T-helper 2 cell treated with Interferon-gamma antibody and Interleukin-4, amounts not matched to agents 100 ng/mL and 5 ng/mL, for 36 hours (primary cell): Measurements from ENCODE around the gene POLR3C. TPM values are rescaled to one million over a fixed set of nuclear protein-coding genes. Genes with fewer than 3 reads are reported as not detected.

Source experiments
- total RNA-seq: library from RNA; stranded (reverse); gene quantifications from 2 replicates; pipeline ENCODE4 v1.2.3, GENCODE V29; 2022

The POLR3C gene
- total RNA-seq, 1 donor from 2014 or later: 35.2 TPM

Other genes with a start within 250 kb of the POLR3C start
- gene GPR89A, start 216.2 kb upstream of the POLR3C start, total RNA-seq: 33.6 and 36.4 TPM in 2 replicates
- 0.27 and 0.36 TPM in 2 replicates for gene PDZK1, start 116.8 kb upstream of the POLR3C start, total RNA-seq
- gene CD160, start 104.7 kb upstream of the POLR3C start, total RNA-seq: 0.25 TPM in 1 of 2 replicates, not detected in the other
- gene RNF115, start 105 bp upstream of the POLR3C start, total RNA-seq: 14.8 and 16.4 TPM in 2 replicates
- gene NUDT17, start 21.4 kb downstream of the POLR3C start, total RNA-seq: 2.8 and 4.0 TPM in 2 replicates
- gene PIAS3, start 34.9 kb downstream of the POLR3C start, total RNA-seq: 20.5 and 21.3 TPM in 2 replicates
- 0.48 and 0.66 TPM in 2 replicates for gene ANKRD35, start 61.7 kb downstream of the POLR3C start, total RNA-seq
- gene ITGA10, start 85.8 kb downstream of the POLR3C start, total RNA-seq: 1.1 and 1.5 TPM in 2 replicates
- gene PEX11B, start 94.5 kb downstream of the POLR3C start, total RNA-seq: 29.8 and 31.3 TPM in 2 replicates
- gene RBM8A, start 103.3 kb downstream of the POLR3C start, total RNA-seq: 199 and 205 TPM in 2 replicates
- gene LIX1L, start 133.8 kb downstream of the POLR3C start, total RNA-seq: 39.3 and 41.5 TPM in 2 replicates
- gene ANKRD34A, start 140.4 kb downstream of the POLR3C start, total RNA-seq: 1.2 and 1.3 TPM in 2 replicates
- 20.8 and 21.8 TPM in 2 replicates for gene POLR3GL, start 140.5 kb downstream of the POLR3C start, total RNA-seq
- gene TXNIP, start 172.4 kb downstream of the POLR3C start, total RNA-seq: 226 and 231 TPM in 2 replicates
- gene HJV, start 197.5 kb downstream of the POLR3C start, total RNA-seq: not detected in 2 replicates